ENCODE data around the gene CCNL1.
A peak's percentile ranks its signal among the peaks of the same experiment; 100 is the strongest.

Gene CCNL1

GRCh38 chr3:157122832-157123427 is 37.0 kb downstream of the CCNL1 start:
- DNase-seq, result no peak

- DNase-seq, result no peak
Measured at GRCh38 chr3:157122116-157122515, 37.8 kb downstream of the CCNL1 start.

- no peak for DNase-seq
Measured at GRCh38 chr3:157121522-157121921, 38.4 kb downstream of the CCNL1 start.

- DNase-seq, result no peak
Measured at GRCh38 chr3:157120071-157120892, 39.7 kb downstream of the CCNL1 start.

GRCh38 chr3:157119369-157119951 is 40.5 kb downstream of the CCNL1 start:
- DNase-seq, result peak in 2 of 5 experiments; percentile 37 to 81

DNA sequence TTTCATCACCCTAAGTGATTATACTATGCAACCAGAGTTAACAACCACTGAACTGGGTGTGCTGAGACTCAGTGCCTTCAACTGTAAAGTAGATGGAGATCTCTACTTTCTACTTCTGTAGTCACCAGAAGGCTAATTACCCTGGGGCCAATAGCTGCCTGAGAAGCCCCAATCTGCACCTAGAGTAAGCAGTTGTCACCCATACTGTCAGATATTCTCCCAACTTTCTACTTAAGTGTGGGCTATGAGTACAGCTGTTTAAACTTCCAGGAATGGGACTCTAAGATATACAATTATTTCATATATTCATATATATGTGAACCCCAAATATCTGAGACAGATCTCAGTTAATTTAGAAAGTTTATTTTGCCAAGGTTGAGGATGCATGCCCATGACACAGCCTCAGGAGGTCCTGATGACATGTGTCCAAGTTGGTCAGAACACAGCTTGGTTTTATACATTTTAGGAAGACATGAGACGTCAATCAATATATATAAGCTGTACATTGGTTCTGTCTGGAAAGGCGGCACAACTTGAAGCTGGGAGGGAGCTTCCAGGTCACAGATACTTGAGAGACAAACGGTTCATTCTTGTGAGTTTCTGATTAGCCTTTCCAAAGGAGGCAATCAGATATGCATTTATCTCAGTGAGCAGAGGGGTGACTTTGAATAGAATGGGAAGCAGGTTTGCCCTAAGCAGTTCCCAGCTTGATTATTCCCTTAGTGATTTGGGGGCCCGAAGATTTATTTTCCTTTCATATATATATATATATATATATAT is 41.9 kb downstream of the CCNL1 start:
- no peak for DNase-seq

- no peak for DNase-seq
Measured at GRCh38 chr3:157117206-157117605, 42.7 kb downstream of the CCNL1 start.

DNA sequence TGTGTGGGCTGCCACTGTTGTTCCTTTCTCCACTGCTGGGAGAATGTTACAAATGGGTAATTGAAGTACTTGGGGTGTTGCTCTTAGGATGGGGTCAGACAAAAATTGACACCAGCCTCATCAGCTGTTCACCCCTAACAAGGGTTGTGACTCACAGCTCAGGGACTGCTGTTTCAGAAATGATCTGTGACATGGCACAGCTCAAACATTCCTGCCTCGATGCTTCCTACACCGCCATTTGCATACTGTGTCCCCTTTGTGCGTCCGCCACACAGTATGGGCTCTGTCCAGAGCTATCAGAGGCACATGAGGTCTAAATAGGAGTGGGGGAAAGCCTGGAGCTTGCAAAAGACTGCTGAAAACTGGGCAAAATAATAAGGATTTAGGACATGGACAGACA is 43.9 kb downstream of the CCNL1 start:
- DNase-seq, result no peak

GRCh38 chr3:157115069-157116006 is 44.6 kb downstream of the CCNL1 start:
- DNase-seq, result no peak

GRCh38 chr3:157113832-157114505 is 46.0 kb downstream of the CCNL1 start:
- DNase-seq, result no peak

DNA sequence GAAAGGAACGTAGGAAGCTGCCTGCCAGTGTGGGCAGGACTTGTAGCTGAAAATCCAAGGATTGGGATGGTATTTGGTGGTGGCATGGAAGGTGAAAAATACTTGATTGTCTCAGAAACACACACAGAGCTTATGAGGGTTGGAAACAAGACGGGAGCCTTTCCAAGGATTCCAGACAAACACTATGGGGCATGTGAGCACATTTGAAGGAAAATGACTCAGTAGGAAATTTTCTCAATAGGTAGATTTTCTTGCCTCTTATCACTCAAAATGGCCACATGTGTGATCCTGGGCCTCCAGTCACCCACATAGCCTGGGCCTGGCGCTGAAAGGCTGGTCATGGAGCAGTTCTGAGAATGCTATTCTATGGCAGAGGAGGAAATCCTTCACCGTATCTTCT is 47.4 kb downstream of the CCNL1 start:
- no peak for DNase-seq

DNA sequence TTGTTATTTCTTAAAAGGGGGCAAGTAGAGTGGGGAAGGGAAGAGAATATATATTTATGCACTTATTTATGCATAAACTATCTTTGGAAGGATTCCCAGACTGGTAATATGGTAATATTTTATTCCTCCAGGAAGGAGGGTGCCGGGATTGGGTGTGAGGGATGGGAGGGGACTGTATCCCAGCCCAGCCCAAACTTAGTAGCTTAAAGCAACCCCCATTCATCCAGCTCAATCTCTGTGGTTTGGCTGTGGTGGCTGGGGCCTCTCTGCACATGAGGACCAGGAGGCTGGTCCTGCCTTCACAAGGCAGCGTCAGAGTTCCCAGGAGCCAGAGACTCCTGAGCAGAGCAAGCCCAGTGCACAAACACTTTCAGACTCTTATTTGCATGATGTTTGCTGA is 48.4 kb downstream of the CCNL1 start:
- DNase-seq, result no peak

DNA sequence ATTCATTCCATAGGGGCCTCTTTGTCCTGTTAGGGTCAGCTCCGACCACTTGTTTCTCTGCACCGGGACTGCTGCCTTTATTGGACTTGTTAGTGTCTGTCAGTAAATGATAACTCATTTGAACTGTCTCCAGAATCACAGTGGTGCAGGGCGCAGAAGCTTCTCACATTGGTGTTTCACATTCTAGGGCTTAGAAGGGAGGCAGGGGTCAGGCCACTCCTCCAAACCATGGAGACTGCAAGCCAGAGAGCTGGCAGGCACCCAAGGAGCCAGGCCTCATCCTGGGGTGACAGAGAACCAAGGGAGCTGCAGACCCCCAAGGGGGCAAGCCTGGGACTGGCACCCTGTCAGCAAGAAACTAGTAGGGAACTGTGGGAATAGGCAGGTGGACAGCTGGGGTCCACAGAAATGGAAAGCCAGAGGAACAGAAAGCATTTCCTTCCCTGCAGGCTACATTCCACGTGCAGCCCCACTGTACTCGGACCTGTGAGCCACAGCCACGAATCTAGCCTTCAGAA is 49.1 kb downstream of the CCNL1 start:
- no peak for DNase-seq

DNA sequence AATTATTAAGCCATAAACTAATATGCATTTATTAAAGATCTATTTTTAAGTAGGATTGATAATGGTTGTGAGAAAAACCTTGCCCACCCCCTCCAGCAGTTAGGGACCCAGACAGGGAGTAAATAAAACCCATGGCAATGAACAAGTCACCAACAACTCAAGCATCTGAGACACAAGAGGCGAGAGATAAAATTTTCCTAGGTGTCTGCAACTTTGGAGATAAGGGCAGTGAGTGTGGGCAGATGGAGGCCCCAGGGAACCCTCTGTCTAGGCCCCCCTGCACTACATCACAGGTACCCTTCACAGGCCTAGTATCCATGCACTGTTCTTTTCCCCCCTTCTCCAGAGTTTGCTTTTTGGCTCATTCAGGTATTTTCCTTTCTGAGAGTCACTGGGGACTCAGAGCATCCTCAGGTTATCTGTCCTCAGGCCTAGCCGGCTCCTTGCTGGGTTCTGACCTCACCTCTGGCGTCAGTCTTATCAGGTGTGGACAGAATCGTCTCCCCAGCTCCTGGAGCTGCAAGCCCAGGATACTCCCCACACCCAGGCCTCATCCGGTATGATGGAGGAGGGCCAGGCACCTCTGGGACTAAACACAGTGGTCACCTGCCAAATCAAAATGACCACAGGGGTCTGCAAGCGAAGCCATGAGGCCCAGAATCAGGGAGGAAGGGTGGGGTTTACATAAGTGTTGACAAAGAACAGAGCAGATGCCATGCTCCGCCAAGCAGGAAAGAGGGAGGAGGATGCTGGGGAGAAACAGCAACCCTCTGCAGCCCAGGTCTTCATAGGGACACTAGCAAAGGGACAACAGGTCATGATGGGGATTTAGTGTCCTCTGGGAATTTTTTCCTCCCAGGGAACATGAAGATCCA is 50.4 kb downstream of the CCNL1 start:
- no peak for DNase-seq

DNA sequence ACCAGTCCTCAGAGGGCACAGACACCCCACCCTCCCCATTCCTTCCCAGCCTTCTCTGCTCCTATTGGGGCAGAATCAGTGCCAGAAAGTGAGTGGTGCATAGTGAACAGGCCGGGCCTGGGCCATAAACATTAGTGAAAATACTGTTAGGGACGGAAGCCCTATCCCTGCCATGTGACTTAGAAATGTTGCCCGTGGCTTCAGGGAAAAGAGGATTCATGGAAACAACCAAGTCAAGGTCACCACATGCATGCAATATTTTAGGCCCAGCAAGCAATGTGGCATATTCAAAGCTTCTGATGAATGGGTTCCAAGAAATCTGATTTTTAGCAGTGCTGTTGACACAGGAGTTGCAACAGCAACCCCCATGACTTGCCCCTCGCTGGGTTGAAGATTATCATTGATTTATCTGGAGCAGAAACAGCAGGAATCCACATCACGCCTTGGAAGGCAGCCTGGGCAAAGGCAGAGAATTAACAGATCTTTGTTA is 52.3 kb downstream of the CCNL1 start:
- DNase-seq, result no peak

DNA sequence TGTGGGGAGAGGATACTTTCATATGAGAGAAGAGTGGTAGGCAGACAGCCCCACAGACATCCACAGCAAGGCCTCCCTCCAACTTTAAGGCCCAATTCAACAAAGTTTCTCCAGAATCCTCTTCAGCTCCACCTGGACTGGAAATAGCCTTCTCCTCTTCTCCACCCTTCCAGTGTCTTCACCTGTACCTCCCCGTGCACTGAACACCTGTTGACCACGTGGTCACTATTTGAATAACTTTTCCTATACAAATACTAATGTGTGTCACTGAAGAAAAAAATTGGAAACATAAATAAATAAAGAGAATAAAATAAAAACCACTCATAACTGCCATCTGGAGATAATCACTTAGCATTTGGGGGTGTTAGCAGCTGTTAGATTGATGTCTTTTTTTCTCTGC is 52.9 kb downstream of the CCNL1 start:
- DNase-seq, result no peak

DNA sequence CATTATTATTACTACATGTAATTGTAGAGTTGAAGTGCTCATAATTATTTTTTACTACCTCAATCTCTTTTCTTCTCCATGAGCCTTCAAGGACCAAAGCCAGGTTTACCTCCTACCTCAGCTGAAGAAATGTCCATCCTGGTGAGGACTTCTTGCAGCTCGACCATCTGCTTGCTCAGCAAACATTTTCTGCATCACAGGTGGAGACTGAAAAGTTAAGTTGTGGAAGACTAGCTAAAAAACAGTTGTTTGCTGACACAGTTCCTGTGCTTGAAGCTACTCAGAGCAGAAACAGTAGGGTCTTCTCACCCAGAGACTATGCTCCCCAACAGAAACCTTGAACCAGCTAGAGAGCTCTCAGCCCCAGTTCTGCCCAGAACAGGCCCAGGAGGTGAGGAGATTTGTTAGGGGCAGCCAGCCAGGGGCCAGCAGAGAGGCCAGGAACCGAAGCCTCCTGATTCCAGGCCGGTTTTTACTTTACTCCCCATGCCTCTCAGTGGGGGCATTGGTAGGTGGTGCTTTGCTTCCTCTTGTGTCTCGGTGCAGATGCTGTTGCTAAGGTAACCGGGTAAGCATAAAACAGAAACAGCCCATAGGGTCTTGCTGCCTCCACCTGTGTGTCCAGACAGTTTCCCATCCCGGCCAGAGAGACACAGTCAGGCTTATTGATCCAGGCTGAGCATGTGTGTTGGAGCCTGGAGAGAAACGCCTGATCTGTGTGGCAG is 54.9 kb downstream of the CCNL1 start:
- DNase-seq, result peak in 1 of 5 experiments; percentile 43

- no peak for DNase-seq
Measured at GRCh38 chr3:157104521-157104920, 55.4 kb downstream of the CCNL1 start.

- DNase-seq, result no peak
Measured at GRCh38 chr3:157103860-157104259, 56.1 kb downstream of the CCNL1 start.
